ENCODE measurements around the gene PRKAG2.
"Not testable (repeated sequence)": the region's sequence is repeated elsewhere in the genome, so short reads cannot be mapped to it uniquely, and the experiment has no call there.

PRKAG2 gene

GRCh38 chr7:151599401-151600227 is 277.3 kb downstream of the PRKAG2 start:
- DNase-seq = peak; percentile 13

GRCh38 chr7:151597541-151598444 is 279.1 kb downstream of the PRKAG2 start:
- no peak for DNase-seq

GRCh38 chr7:151595702-151596350 is 281.1 kb downstream of the PRKAG2 start:
- no peak for DNase-seq

- DNase-seq = no peak
Measured at GRCh38 chr7:151592868-151593486, 283.9 kb downstream of the PRKAG2 start.

- DNase-seq = no peak
Measured at GRCh38 chr7:151592330-151592729, 284.6 kb downstream of the PRKAG2 start.

- no peak for DNase-seq
Measured at GRCh38 chr7:151591866-151592265, 285.0 kb downstream of the PRKAG2 start.

- no peak for DNase-seq
Measured at GRCh38 chr7:151590850-151591771, 285.8 kb downstream of the PRKAG2 start.

- no peak for DNase-seq
Measured at GRCh38 chr7:151590071-151590849, 286.7 kb downstream of the PRKAG2 start.

GRCh38 chr7:151588982-151589381 is 287.9 kb downstream of the PRKAG2 start:
- no peak for DNase-seq

GRCh38 chr7:151586531-151587260 is 290.2 kb downstream of the PRKAG2 start:
- no peak for DNase-seq

GRCh38 chr7:151585744-151586393 is 291.0 kb downstream of the PRKAG2 start:
- no peak for DNase-seq

- no peak for DNase-seq
Measured at GRCh38 chr7:151581741-151582140, 295.2 kb downstream of the PRKAG2 start.

GRCh38 chr7:151579644-151580043 is 297.3 kb downstream of the PRKAG2 start:
- no peak for DNase-seq

GRCh38 chr7:151575410-151575809 is 301.5 kb downstream of the PRKAG2 start:
- DNase-seq = peak; percentile 66

GRCh38 chr7:151573046-151573445 is 303.9 kb downstream of the PRKAG2 start:
- DNase-seq = not testable (repeated sequence)

- DNase-seq = no peak
Measured at GRCh38 chr7:151572136-151572535, 304.8 kb downstream of the PRKAG2 start.

GRCh38 chr7:151571471-151571870 is 305.4 kb downstream of the PRKAG2 start:
- no peak for DNase-seq

- peak; percentile 34 for DNase-seq
Measured at GRCh38 chr7:151570366-151570915, 306.5 kb downstream of the PRKAG2 start.

All from eye (tissue), 1 donor.